ENCODE results near the gene PILRB. TPM values are rescaled to one million over a fixed set of nuclear protein-coding genes. Genes with fewer than 3 reads are reported as not detected.
"Not testable (repeated sequence)": the region's sequence is repeated elsewhere in the genome, so short reads cannot be mapped to it uniquely, and the experiment has no call there.

Gene PILRB
- total and polyA plus RNA-seq, 9 donors: 17.2 to 55.9 (median 41.1) TPM

GRCh38 chr7:100374601-100375000 is 16.7 kb downstream of the PILRB start:
- no peak overlapping the region for H3K27ac ChIP-seq
- no peaks in the 10 kb centered on the region for H3K27me3 ChIP-seq
- H3K4me1 ChIP-seq (ENCODE audit: insufficient read depth): peaks cover 1% of the 10 kb centered on the region
- no peak for TF ChIP-seq EP300 (IDR thresholded peaks at IDR 0.05)
- TF ChIP-seq POLR2A (IDR thresholded peaks at IDR 0.05): no peak
- TF ChIP-seq CTCF (IDR thresholded peaks at IDR 0.05): no peak
- no peaks in the 10 kb centered on the region for H3K36me3 ChIP-seq
- 83 to 90% (median 89%) methylated on average over 5 of the region's 5 CpGs for WGBS, 3 donors
- no peak overlapping the region for H3K4me3 ChIP-seq
- DNase-seq: no peak
- H3K9me3 ChIP-seq: no peaks in the 10 kb centered on the region
- intact Hi-C loops (cut with DNase I): no loop called here

- H3K4me3 ChIP-seq: no peak overlapping the region
- H3K9me3 ChIP-seq: no peaks in the 10 kb centered on the region
- TF ChIP-seq CTCF (IDR thresholded peaks at IDR 0.05): no peak
- no peak for TF ChIP-seq POLR2A (IDR thresholded peaks at IDR 0.05)
- TF ChIP-seq EP300 (IDR thresholded peaks at IDR 0.05): no peak
- no peak for DNase-seq
- H3K36me3 ChIP-seq: no peaks in the 10 kb centered on the region
- 86 to 94% (median 88%) methylated on average over 3 of the region's 3 CpGs for WGBS, 3 donors
- peaks cover 1% of the 10 kb centered on the region for H3K4me1 ChIP-seq (ENCODE audit: insufficient read depth)
- no peaks in the 10 kb centered on the region for H3K27me3 ChIP-seq
- H3K27ac ChIP-seq: no peak overlapping the region
- intact Hi-C loops (cut with DNase I): no loop called here
These were observed 18.1 kb downstream of the PILRB start for GRCh38 chr7:100376066-100376465.

- Histone ChIP-seq H3K36me3 (no peaks in the 10 kb centered on the region), H3K27me3 (no peaks in the 10 kb centered on the region), H3K27ac (no peak overlapping the region), H3K4me3 (no peak overlapping the region), H3K4me1 (ENCODE audit: insufficient read depth) (peaks cover 1% of the 10 kb centered on the region), H3K9me3 (no peaks in the 10 kb centered on the region)
- no peak for DNase-seq
- WGBS, 3 donors: 89 to 92% (median 92%) methylated on average over 4 of the region's 4 CpGs
- intact Hi-C loops (cut with DNase I): no loop called here
- no peak for TF ChIP-seq CTCF (IDR thresholded peaks at IDR 0.05)
- TF ChIP-seq EP300 (IDR thresholded peaks at IDR 0.05): no peak
- no peak for TF ChIP-seq POLR2A (IDR thresholded peaks at IDR 0.05)
These were observed 20.3 kb downstream of the PILRB start for GRCh38 chr7:100378114-100378755.

- DNase-seq: no peak
- no peaks in the 10 kb centered on the region for H3K9me3 ChIP-seq
- no peak overlapping the region for H3K27ac ChIP-seq
- WGBS, 3 donors: 63 to 67% (median 63%) methylated on average over 4 of the region's 4 CpGs
- peaks cover 1% of the 10 kb centered on the region for H3K4me1 ChIP-seq (ENCODE audit: insufficient read depth)
- H3K27me3 ChIP-seq: no peaks in the 10 kb centered on the region
- intact Hi-C loops (cut with DNase I): no loop called here
- TF ChIP-seq CTCF (IDR thresholded peaks at IDR 0.05) (no peak), POLR2A (IDR thresholded peaks at IDR 0.05) (no peak), EP300 (IDR thresholded peaks at IDR 0.05) (no peak)
- no peaks in the 10 kb centered on the region for H3K36me3 ChIP-seq
- H3K4me3 ChIP-seq: no peak overlapping the region
These were observed 22.3 kb downstream of the PILRB start for GRCh38 chr7:100380196-100380595.

GRCh38 chr7:100381531-100382233 is 23.8 kb downstream of the PILRB start:
- WGBS, 3 donors: 78 to 83% (median 79%) methylated on average over 32 to 49 of the region's 49 CpGs
- H3K27me3 ChIP-seq; H3K27ac ChIP-seq; DNase-seq; H3K4me1 ChIP-seq (ENCODE audit: insufficient read depth); H3K9me3 ChIP-seq; H3K4me3 ChIP-seq; intact Hi-C loops (cut with DNase I); H3K36me3 ChIP-seq: not testable (repeated sequence)

- 80 to 84% (median 83%) methylated on average over 8 of the region's 8 CpGs for WGBS, 3 donors
- H3K9me3 ChIP-seq; DNase-seq; H3K4me3 ChIP-seq; H3K27ac ChIP-seq; H3K4me1 ChIP-seq (ENCODE audit: insufficient read depth); intact Hi-C loops (cut with DNase I); H3K27me3 ChIP-seq; H3K36me3 ChIP-seq: not testable (repeated sequence)
These were observed 24.4 kb downstream of the PILRB start for GRCh38 chr7:100382234-100382853.

Measured in ovary (tissue), 9 donors.